GM18498 (cell line): Measurements from ENCODE around the gene TUBGCP2.
A peak's percentile ranks its signal among the peaks of the same experiment; 100 is the strongest.
"Not testable (repeated sequence)": the region's sequence is repeated elsewhere in the genome, so short reads cannot be mapped to it uniquely, and the experiment has no call there.

Experiments used
- ATAC-seq: cut with Tn5 transposase; IDR thresholded peaks from one replicate; pipeline ENCODE4 v1.9.1; 2021; ENCODE audit warnings: mild to moderate bottlenecking, moderate library complexity; ENCODE audit not compliant: unreplicated experiment

The TUBGCP2 gene

DNA sequence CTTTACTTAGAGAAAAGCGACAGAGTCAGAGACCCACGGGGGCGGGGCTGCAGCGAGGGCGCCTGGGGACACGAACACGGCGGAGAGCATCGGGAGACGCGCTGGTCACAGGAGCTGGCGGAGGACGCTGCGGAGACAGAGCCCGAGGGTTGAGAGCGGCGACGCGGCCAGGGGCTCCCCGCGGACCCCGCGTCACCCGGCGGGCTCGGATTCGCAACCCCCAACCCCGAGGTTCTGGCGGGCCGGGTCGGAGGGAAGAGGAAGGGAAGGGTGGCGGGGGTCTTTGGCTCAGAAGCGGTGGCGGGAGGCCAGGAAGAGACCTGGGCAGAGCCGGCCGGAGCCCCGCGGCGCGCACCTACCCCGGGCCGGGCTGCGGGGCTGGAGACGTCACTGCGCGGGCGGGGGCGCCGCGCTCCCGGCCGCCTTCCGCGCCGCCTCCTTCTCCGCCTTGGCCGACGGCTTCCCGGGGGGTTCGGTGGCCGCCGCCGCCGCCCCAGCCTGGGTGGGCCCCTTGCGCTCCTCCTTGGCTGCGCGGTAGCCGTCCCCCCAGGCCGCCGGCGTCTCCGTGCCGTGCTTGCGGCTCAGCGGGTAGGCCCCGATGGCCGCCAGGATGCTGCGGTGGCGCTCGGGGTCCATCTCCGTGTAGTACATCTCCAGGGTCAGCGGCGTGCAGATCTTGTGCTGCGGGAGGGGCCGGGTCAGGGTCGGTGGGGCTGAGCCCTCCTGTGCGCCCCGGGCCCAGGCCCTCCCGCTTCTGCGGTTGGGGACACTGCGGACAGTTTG lies 17.0 kb upstream of the TUBGCP2 start:
- no peak for ATAC-seq

GRCh38 chr10:133324857-133325260 lies 16.2 kb upstream of the TUBGCP2 start:
- ATAC-seq, result no peak

DNA sequence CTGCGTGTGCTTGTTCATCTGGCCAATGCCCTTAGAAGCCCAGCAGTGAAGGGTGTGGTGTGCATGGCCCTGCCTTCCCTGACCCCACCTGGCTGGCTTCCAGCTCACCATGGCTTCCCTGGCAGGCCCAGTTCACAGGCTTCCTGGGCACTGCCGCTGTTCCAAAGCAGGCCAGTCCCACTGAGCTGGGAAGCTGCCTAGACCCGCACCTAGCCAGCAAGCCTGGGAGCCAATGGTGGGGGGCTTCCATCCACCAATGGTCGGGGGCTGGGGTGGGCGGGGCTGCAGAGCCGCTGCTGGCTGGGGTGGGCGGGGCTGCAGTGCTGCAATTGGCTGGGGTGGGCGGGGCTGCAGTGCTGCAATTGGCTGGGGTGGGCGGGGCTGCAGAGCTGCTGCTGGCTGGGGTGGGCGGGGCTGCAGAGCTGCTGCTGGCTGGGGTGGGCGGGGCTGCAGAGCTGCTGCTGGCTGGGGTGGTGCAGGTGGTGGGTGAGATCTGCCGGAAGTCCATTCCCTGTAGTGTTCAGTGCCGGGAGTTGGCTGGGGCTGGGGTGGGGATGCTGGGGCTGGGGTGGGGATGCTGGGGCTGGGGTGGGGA lies 15.6 kb upstream of the TUBGCP2 start:
- no peak for ATAC-seq

GRCh38 chr10:133322064-133322709 lies 13.5 kb upstream of the TUBGCP2 start:
- ATAC-seq, result not testable (repeated sequence)

DNA sequence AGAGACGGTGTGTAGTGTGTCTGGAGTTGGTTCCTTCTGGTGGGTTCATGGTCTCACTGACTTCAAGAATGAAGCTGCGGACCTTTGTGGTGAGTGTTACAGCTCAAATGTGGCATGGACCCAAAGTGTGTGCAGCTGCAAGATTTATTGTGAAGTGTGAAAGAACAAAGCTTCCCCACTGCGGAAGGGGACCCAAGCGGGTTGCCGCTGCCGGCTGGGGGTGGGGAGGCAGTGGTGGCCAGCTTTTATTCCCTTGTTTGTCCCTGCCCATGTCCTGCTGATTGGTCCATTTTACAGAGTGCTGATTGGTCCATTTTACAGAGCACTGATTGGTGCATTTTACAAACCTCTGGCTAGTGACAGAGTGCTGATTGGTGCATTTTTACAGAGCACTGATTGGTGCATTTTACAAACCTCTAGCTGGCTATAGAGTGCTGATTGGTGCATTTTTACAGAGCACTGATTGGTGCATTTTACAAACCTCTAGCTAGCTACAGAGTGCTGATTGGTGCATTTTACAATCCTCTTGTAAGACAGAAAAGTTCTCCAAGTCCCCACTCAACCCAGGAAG lies 12.3 kb upstream of the TUBGCP2 start:
- ATAC-seq, result not testable (repeated sequence)

- peak; percentile 82 for ATAC-seq
These were observed 9.9 kb upstream of the TUBGCP2 start for GRCh38 chr10:133318494-133319127.

- no peak for ATAC-seq
These were observed 8.1 kb upstream of the TUBGCP2 start for GRCh38 chr10:133316732-133317131.

DNA sequence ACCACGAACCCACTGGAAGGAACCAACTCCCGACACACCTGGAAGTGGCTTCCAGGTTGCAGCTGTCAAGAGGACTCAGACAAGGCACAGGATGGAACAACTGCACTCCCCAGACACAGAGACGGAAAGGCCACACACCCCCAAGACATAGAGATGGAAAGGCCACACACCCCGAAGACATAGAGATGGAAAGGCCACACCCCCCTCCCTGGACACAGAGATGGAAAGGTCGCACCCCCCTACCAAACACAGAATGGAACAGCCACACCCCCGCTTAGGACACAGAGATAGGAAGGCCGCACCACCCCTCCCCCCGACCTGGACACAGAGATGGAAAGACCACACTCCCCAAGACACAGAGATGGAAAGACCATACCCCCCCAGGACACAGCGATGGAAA lies 7.6 kb upstream of the TUBGCP2 start:
- no peak for ATAC-seq

DNA sequence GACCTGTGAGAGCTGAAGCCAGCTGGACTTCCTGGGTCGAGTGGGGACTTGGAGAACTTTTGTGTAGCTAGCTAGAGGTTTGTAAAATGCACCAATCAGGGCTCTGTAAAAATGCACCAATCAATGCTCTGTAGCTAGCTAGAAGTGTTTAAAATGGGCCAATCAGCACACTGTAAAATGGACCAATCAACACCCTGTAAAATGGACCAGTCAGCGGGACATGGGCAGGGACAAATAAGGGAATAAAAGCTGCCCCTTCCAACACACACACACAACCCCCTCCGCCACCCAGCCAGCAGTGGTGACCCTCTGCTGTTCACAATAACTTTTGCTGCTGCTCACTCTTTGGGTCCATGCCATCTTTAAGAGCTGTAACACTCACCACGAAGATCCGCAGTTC lies 7.2 kb upstream of the TUBGCP2 start:
- no peak for ATAC-seq

DNA sequence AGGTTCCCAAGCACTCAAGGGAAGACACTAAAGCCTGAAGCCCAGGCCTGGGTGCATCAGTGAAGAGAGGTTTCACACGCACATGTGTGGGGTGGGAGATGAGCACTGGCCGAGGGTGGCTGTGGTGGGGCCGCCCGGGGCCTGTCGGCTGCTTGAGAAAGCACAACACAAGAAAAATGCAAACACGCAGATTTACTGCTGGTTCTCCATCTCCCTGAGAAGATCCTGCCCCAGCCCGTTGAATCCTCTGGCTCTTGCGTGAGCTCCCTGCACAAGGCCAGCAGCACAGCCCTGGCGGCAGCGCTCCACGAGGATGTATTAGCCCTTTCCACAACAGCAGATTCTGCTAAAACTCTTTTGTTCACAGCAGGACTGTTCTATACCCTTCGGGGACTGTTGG lies 6.2 kb upstream of the TUBGCP2 start:
- no peak for ATAC-seq

DNA sequence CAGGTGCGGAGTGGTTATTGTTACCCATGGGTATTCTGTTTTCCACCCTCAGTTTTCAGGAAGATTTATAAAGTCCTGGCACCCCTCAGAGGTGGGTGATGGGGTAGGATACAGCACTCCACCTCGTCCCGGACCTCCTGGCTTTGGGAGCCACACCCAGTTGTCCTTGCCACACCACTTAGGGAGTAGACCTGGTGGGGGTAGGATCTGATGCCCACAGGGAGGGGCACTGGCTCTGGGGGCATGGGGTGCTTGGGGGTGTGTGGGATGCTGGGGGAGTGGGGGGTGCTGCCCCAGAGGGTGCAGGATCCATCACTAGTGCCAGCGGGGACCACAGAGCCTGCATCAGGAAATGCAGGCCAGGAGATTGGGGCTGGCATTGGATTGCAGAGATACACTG lies 4.5 kb upstream of the TUBGCP2 start:
- no peak for ATAC-seq

- ATAC-seq, result no peak
These were observed 4.1 kb upstream of the TUBGCP2 start for GRCh38 chr10:133312769-133313145.

DNA sequence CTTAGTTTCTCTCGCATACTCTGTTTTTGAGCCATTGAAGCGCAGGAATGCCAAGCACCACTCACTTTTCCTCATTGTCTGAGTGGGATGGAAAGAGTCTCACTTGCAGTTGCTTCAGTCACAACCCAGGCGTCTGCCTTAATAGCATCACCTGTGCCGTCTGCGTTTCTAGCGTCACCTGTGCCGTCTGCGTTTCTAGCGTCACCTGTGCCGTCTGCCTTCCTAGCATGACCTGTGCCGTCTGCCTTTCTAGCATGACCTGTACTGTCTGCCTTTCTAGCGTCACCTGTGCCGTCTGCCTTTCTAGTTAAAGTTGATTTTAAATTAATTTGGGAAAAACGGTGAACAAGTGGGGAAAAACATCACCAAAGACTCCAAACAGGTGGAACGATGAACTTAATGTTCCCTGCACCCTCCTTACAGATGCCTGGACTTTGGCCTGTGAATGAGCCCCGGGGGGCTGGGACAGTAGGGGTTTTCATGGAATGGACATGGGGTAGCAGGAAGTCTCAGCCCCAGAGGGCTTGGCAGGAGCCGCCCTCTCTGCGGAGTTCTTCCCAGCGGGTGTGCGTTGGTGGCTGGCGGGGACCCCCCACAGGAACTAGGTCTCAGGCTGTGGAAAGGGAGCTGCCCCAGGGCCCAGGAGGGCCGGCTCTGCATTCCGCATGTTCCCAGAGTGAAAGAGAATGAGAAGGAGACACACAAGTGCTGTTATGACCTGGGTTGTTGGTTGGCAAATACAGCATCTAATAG lies 3.5 kb upstream of the TUBGCP2 start:
- ATAC-seq, result no peak

DNA sequence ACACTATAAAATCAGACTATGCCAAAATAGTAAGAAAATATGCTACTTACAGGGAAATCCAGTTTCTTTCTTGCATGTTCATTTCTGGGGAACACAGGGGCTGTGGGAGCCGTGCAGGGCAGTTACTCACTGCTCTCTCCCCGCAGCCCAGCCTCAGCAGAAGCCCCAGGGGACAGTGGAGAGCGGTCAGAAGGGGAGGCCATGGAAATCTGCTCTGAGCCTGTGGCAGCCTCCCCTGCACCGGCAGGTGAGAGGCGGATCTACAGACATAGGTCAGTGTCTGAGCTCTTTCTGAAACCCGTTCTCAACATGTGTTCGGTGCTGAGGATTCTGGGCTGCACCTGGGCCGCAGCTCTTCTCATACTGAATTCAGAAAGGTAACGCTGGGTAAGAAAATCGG lies 2.9 kb upstream of the TUBGCP2 start:
- ATAC-seq, result no peak

GRCh38 chr10:133310789-133311188 lies 2.1 kb upstream of the TUBGCP2 start:
- ATAC-seq, result no peak

DNA sequence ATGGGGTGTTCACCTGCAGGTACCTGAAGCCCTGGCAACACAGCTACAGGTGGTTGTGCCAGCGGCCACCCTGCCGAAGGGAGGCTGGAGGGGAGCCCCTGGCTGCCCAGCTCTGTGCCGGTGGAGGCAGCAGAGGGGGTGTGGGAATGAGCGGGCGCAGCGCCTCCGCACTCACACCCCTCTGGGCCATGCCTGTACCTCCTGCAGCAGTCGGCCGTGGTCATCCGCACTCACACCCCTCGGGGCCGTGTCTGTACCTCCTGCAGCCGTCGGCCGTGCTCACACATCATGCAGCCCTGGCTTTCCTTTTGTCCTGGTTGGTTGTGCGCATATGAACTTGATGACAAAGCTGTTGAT lies 1.7 kb upstream of the TUBGCP2 start:
- no peak for ATAC-seq

- ATAC-seq, result no peak
These were observed 1.2 kb upstream of the TUBGCP2 start for GRCh38 chr10:133309720-133310398.

- peak; percentile 80 for ATAC-seq
These were observed 538 bp upstream of the TUBGCP2 start for GRCh38 chr10:133309100-133309719.

GRCh38 chr10:133307776-133308420 lies 774 bp downstream of the TUBGCP2 start:
- ATAC-seq, result peak; percentile 34
